GM18520 (cell line): ENCODE results near the gene BEND3.
"Not testable (repeated sequence)": the region's sequence is repeated elsewhere in the genome, so short reads cannot be mapped to it uniquely, and the experiment has no call there.

ENCODE experiments used
- ATAC-seq: cut with Tn5 transposase; IDR thresholded peaks from one replicate; pipeline ENCODE4 v1.9.1; 2021; ENCODE audit not compliant: unreplicated experiment

The BEND3 gene

DNA sequence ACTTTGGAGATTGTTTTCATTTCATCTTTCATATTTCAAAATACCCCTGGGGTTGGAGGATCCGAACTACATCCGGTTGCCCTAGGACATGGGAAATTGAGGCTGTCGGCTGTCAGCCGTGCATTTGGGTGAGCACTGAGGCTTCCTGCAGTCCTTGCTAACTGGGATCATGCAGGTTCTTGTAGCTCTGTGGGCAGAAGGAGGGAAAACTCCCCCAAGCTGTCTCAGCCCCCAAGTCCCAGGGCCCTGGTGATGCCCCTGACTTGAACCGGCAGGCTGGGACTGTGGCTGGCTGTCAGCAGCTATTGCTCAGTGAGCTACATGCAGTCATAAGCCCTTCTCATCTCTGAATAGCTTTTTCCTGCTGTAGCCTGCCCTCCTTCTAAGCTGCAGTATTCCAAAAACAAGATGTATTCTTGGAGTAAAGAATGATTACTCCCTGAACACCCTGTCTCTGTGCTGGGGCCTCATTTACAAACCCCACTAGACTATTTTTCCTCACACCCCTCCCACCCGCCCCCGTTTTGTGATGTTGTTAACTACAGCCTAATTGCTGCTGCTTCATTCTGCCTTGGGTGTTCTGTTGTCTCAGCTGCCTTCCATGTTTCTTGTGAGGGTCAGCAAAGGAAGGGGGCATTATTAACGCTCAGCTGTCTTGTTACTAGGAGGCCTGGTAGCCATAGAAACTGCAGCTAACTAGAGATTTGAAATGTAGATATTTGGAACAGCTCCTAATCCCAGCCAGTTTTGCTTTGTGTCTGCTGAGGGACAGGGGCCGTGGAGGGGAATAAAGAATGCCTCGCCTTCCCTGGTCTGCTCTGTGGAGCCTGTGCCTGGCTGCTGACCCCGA lies 69.3 kb downstream of the BEND3 start:
- no peak for ATAC-seq

- no peak for ATAC-seq
Observed at GRCh38 chr6:107033126-107033525, 82.2 kb downstream of the BEND3 start.

- ATAC-seq, result no peak
Observed at GRCh38 chr6:107032051-107032450, 83.3 kb downstream of the BEND3 start.

GRCh38 chr6:107030151-107030550 lies 85.2 kb downstream of the BEND3 start:
- no peak for ATAC-seq

DNA sequence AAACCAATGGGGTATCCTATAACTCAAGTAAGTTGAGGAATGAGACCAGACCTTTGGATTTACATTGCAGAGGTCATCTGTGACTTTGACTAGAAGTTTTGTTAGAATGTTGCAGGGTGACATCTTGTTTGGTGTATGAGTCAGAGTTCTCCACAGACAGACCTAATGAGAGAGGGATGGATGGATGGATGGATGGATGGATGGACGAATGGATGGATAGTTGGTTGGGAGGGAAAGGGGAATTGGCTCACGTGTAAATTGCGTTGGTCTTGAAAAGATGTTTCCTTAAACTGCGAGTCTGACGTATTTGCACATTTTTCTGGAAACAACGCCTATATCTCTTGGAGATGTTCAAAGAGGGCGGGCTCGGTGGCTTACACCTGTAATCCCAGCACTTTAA lies 88.3 kb downstream of the BEND3 start:
- ATAC-seq, result no peak

- no peak for ATAC-seq
Observed at GRCh38 chr6:107021446-107022185, 93.7 kb downstream of the BEND3 start.

GRCh38 chr6:107020239-107020638 lies 95.1 kb downstream of the BEND3 start:
- no peak for ATAC-seq

DNA sequence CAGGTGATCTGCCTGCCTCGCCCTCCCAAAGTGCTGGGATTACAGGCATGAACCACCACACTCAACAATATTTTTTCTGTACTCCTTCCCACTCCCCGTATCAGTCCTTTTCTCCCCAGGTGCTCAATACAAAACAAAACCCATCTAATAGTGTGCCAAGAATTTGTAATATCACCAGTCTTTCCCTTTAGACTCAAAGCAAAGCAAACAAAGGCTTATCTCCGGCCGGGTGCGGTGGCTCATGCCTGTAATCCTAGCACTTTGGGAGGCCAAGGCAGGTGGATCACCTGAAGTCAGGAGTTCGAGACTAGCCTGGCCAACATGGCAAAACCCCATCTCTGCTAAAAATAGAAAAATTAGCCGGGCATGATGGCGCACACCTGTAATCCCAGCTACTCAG lies 95.7 kb downstream of the BEND3 start:
- ATAC-seq, result not testable (repeated sequence)

DNA sequence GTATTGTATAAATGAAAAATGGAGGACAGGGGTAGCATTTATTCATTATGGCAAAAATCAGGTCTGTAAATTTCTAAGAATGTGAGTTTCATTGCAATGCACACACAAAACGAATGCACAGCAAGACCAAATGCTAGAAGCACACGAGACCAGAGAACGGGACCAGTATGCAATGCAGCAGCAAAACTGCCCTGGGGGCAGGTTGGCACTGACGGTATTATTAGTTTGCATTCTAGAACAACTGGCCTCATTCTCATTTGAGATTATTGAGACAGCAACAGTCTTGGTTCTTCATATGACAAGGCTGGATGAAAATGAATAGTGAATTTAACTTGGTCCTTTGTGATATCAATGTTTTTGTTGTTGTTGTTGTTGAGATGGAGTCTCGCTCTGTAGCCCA lies 96.3 kb downstream of the BEND3 start:
- ATAC-seq, result no peak
